HG03060 (cell line): ENCODE results near the gene CDH19.

Experiments
- ATAC-seq: cut with Tn5 transposase; IDR thresholded peaks from one replicate; pipeline ENCODE4 v1.9.1; 2021; ENCODE audit warnings: low read depth, moderate number of reproducible peaks; ENCODE audit not compliant: unreplicated experiment

Gene CDH19

GRCh38 chr18:66603941-66604627 is at the start of gene CDH19:
Gene CDH19, minus strand, starts transcription at chr18:66604090. Its CDS starts 31,886 bp downstream, at chr18:66572204.
- ATAC-seq: no peak

DNA sequence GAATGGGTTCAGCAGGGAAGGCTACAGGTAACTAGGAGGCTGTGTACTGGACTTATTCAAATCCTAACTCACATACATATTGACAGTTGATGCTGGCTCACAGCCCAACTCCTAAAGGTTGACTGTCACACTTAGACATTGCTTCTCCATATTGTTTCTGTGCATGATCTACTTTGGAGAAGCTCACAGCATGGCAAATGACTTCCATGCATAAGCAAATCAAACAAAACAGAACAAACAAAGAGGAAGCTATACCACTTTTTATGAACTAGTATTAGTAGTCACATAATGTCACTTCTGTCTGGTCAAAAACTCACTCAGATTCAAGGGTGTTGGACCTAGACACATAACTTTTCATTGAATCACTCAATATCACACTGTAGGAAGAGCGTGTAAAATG is 43.8 kb upstream of the CDH19 start:
- no peak for ATAC-seq

DNA sequence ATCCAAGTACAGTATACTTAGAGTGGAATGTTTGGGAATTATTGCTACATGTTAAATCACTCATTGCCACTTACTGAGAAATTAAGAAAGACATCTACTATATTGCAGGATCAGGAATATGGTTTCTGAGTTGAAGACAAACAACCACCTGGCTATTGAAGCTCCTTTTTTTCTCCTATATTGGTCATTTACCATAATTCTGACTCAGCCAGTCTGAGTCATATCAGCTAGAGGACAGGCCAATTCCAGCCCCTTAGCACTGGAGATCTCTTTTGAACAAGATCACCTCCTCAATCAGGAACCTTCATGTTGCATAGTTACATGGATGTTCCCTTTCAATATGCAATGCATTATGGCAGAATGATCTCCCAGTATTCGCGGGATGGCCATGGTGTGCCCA is 42.7 kb upstream of the CDH19 start:
- ATAC-seq: no peak

DNA sequence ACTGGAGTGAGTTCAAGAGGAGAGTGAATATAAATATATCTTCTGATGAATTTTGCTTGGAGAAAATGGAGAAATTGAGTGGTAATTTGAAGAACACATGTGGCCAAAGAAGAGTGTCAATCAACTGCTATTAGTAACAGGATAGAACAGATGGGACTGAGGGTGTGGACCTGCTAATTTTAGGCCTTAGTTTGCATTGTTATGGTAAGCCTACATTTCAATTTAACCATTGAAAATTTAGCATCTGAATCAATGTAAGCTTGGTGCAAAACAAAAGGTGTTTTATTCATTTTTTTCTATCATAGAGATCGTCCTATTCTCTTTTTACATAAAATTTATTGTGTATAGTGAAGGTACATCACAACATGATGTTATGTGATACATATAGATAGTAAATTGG is 42.1 kb upstream of the CDH19 start:
- ATAC-seq: no peak

- no peak for ATAC-seq
These were observed 37.2 kb upstream of the CDH19 start for GRCh38 chr18:66641056-66641455.

GRCh38 chr18:66640431-66640830 is 36.5 kb upstream of the CDH19 start:
- no peak for ATAC-seq

DNA sequence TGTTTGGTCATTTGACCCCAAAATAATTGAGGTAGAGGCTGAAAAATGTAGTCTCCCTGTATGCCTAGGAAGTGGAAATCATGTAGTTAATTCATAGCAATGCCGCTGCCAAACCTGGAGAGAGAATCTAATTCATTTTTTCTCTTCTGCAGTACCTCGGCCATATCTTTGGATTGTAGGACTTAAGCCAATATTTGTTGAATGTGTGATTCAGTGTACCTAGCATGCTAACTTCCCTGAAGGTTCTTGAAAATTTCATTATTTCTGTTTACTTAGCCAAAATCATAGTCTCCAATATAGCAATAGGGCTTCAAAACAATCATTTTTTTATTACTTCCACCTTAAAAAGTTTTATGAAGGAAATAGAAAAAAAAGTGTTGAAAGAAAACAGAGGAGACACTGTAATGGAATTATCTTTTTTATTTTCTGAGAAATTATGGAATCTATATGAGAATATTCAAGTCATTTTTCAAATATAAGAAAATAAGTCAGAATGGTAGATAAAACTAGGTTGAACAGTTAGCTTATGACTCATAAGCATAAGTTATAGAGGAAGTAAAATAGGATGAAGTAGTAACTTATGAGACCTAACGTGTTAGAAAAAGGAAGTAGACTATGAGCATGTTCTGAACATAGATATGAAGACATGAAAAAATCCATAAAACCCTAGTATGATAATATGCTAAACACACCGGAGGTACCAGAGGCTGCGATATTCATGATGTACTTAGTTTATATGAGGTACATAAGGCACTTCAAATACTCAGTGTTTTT is 35.2 kb upstream of the CDH19 start:
- ATAC-seq: no peak

DNA sequence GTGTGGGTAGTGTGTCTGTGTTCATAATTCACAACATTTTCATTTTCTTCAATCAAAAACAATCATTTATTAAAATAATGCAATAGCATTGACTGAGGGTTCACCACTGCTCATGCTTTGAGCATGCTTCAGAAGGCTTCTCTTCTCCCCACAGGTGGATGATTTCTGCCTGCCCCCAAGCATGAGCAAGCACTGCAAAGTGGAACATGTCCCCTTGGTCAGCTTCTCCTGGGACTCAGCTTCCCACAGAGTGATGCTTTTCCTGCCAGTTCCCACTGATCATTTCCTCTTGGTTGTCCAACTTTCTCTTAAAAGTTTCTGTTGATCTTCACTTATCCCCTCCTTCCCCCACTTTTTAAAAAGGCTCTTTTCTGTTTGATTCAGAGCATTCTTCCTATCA is 31.5 kb upstream of the CDH19 start:
- no peak for ATAC-seq

- no peak for ATAC-seq
These were observed 28.9 kb upstream of the CDH19 start for GRCh38 chr18:66632756-66633155.

DNA sequence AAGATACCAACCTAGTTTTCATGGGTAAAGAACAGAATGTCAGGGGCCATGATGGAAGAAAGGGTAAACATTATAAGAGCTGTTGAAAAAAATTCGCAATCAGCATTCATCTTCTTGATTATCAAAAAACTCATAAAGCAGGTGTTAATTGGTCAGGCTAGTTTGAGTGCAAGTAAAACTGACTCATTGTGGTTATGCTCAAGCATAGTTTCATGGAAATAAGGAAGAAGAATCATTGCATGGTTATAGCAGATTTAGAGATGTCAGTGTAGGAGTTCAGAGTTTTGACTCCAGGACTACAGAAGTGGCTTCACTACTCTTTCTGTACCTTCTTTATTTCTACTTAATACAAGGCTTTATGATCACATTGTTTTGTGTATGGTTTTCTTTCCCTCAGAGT is 26.9 kb upstream of the CDH19 start:
- no peak for ATAC-seq

DNA sequence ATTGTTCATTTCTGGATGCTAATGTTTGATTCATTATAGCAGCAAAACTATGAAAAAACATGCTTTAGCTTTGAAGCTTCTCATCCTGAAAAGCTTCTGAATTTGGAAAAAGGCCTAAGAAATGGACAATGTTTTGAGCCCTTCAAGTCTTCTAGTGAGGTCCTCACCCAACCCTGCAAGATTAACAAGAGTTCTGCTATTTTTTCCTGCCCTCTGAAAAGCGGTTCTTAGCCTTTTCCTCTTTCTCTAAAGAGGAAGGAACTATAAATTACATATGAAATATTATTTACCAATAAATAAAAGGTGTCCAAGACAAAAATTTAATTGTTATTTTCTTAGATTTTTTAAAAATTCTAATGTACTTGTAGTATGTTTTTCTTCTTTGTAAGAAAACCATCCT is 19.9 kb upstream of the CDH19 start:
- no peak for ATAC-seq

- no peak for ATAC-seq
These were observed 18.1 kb upstream of the CDH19 start for GRCh38 chr18:66621816-66622576.

- ATAC-seq: no peak
These were observed 12.7 kb upstream of the CDH19 start for GRCh38 chr18:66616523-66616983.

DNA sequence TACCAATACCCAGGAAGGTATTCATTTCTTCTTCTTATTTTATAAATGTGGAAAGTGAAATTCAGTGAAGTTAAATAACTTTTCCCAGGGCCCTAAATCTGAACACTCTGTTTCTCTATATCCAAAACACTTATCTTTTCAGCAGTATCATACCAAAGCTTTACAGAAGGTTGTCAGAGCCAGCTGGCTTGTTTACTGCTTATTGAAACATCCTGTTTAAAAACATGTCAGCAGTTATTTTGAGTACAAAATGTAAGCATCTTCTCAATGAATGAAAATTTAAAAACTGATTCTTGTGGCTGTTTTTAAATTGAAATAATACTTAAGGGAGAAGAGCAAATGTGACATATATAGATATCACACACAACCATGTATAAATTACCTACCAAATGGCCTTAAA is 11.3 kb upstream of the CDH19 start:
- ATAC-seq: no peak

DNA sequence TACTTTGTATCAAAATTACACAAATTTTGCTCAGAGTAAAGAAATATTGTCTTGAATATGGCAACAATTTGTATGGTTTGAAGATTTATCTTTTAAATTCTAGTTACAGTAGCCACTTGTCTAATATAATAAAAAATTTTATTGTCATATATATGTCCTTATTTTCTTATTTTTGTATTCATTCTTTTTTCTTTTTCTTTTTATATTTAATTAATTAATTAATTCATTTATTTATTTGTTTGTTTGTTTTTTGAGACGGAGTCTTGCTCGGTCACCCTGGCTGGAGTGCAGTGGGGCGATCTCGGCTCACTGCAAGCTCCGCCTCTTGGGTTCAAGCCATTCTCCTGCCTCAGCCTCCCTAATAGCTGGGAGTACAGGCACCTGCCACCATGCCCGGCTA is 3.7 kb upstream of the CDH19 start:
- ATAC-seq: no peak

- no peak for ATAC-seq
These were observed 2.2 kb downstream of the CDH19 start for GRCh38 chr18:66601649-66602048.

DNA sequence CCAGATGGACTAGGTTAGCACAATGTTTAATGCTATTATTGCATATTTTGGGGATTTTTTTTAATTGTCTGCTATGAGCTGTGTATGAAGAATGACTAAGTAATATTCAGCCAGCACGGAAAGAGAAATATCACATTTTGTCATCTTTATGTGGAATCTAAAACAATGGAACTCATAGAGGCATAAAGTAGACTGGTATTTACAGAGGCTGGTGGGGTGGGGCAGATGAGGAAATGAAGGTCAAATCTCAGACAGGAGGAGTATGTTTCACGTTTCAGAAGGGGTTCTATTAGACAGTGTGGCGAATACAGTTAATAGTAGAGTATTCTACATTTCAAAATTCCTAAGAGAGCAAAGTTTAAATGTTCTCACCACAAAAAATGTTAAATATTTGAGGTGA is 4.7 kb downstream of the CDH19 start:
- ATAC-seq: no peak

- no peak for ATAC-seq
These were observed 16.5 kb downstream of the CDH19 start for GRCh38 chr18:66587430-66587829.

GRCh38 chr18:66582211-66582610 is 21.7 kb downstream of the CDH19 start:
- ATAC-seq: no peak

- no peak for ATAC-seq
These were observed 28.6 kb downstream of the CDH19 start for GRCh38 chr18:66575263-66575662.

- no peak for ATAC-seq
These were observed 32.0 kb downstream of the CDH19 start for GRCh38 chr18:66571845-66572244.
